CD4-positive, alpha-beta memory T cell (primary cell): ENCODE data around the gene PTPRN. TPM values are rescaled to one million over a fixed set of nuclear protein-coding genes. Genes with fewer than 3 reads are reported as not detected.
"Not testable (repeated sequence)": the region's sequence is repeated elsewhere in the genome, so short reads cannot be mapped to it uniquely, and the experiment has no call there.

Experiments used
- CTCF ChIA-PET: fragments of 350-600 bp; sonication (Branson Sonifier 250); formaldehyde crosslinking; loops from one replicate; lab custom pipeline; 2021; ENCODE audit warnings: inconsistent platforms; ENCODE audit not compliant: partially characterized antibody; lab: Charles Lee
- POLR2A ChIA-PET: fragments of 350-600 bp; sonication (Branson Sonifier 250); formaldehyde crosslinking; loops from one replicate; lab custom pipeline; 2021; ENCODE audit not compliant: partially characterized antibody; lab: Charles Lee
- DNase-seq, 5 donors: peaks; one replicate each; pipeline versions ENCODE4 v3.0.0 to v3.0.0-alpha.2; 2020 to 2022; ENCODE audit warnings: mixed read lengths in 1 of 5
- H3K27ac ChIP-seq: one replicate; pipeline ENCODE4 v1.7.0; 2013; ENCODE audit warnings: low read depth, low read length
- H3K27me3 ChIP-seq: 2 replicates; pipeline ENCODE4 v1.7.0; 2013; ENCODE audit warnings: mild to moderate bottlenecking, low read length, moderate library complexity; ENCODE audit not compliant: insufficient read depth
- H3K36me3 ChIP-seq: 2 replicates; pipeline ENCODE4 v1.7.0; 2013; ENCODE audit warnings: mild to moderate bottlenecking, low read length, moderate library complexity; ENCODE audit not compliant: insufficient read depth
- H3K4me1 ChIP-seq: 2 replicates; pipeline ENCODE4 v1.7.0; 2013; ENCODE audit warnings: mild to moderate bottlenecking, low read length, moderate library complexity; ENCODE audit not compliant: insufficient read depth
- H3K4me3 ChIP-seq, 2 donors: one replicate each; pipeline ENCODE4 v1.7.0; 2013; ENCODE audit warnings: low read length in 2 of 2, mild to moderate bottlenecking in 1 of 2
- H3K9me3 ChIP-seq, 2 donors: one replicate each; pipeline ENCODE4 v1.7.0; 2013; ENCODE audit warnings: low read length in 2 of 2, control low read depth in 1 of 2; ENCODE audit not compliant: control insufficient read depth in 1 of 2
- H3K27ac Mint-ChIP-seq, 7 donors: one replicate each; pipeline ENCODE4 v1.8.0; 2020 to 2021; ENCODE audit warnings: mixed read lengths in 7 of 7, mild to moderate bottlenecking in 6 of 7, inconsistent platforms in 3 of 7, moderate library complexity in 3 of 7
- H3K27me3 Mint-ChIP-seq, 2 donors: one replicate each; pipeline ENCODE4 v1.8.0; 2020 to 2021; ENCODE audit warnings: mixed read lengths in 2 of 2
- H3K36me3 Mint-ChIP-seq, 2 donors: one replicate each; pipeline ENCODE4 v1.8.0; 2020 to 2021; ENCODE audit warnings: mixed read lengths in 2 of 2, inconsistent platforms in 1 of 2, mild to moderate bottlenecking in 1 of 2
- H3K4me1 Mint-ChIP-seq, 4 donors: one replicate each; pipeline ENCODE4 v1.8.0; 2020 to 2021; ENCODE audit warnings: mixed read lengths in 4 of 4, mild to moderate bottlenecking in 1 of 4
- H3K4me3 Mint-ChIP-seq, 8 donors: one replicate each; pipeline ENCODE4 v1.8.0; 2020 to 2021; ENCODE audit warnings: mixed read lengths in 8 of 8, mild to moderate bottlenecking in 7 of 8, moderate library complexity in 6 of 8, inconsistent platforms in 3 of 8
- H3K9me3 Mint-ChIP-seq, 8 donors: one replicate each; pipeline ENCODE4 v1.8.0; 2020 to 2021; ENCODE audit warnings: mixed read lengths in 8 of 8, mild to moderate bottlenecking in 5 of 8, inconsistent platforms in 3 of 8, moderate library complexity in 1 of 8
- intact Hi-C: fragments of 100-400 bp; cut with micrococcal nuclease; formaldehyde crosslinking; loops from one replicate; pipeline ENCODE4 v1.15.1; 2023
- polyA plus RNA-seq, 2 donors: library from polyadenylated mRNA; unstranded; fragments of 300-500 nt; fragmentation: Illumina TruSeq; gene quantifications; one replicate each; pipeline ENCODE4 v1.2.3, GENCODE V29; 2021
- total RNA-seq, 2 experiments: library from RNA; stranded (reverse); gene quantifications; one replicate each; pipeline ENCODE4 v1.2.3, GENCODE V29; 2021

The PTPRN gene
- total and polyA plus RNA-seq, 4 experiments from 2014 or later = 0.31 TPM; not detected in 3

DNA sequence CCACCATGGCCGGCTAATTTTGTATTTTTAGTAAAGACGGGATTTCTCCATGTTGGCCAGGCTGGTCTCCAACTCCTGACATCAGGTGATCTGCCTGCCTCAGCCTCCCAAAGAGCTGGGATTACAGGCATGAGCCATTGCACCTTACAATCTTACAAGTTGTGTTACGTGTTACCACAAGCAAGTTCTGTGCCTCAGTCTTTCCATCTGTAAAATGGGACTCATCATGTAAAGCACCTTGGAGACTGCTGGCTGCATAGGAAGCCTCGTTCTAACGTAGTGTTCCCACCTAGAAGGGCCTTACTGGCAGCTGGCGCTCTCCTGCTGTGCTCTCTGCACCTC is 20.0 kb downstream of the PTPRN start:
- no peaks in the 10 kb centered on the region for H3K27me3 ChIP-seq
- H3K36me3 Mint-ChIP-seq = peaks cover 4 to 18% of the 10 kb centered on the region in 2 donors
- CTCF ChIA-PET = interaction anchor here (0.7 to 1.8 kb wide), 2 partner anchors 116 to 130 kb away, joined by 3 to 4 read pairs; no protein-coding TSS in a partner anchor
- no peaks in the 10 kb centered on the region for H3K9me3 ChIP-seq
- peaks cover 0 to 3% (median under 1%) of the 10 kb centered on the region in 4 donors for H3K4me1 Mint-ChIP-seq
- peaks cover under 1% of the 10 kb centered on the region for H3K4me1 ChIP-seq
- H3K27ac Mint-ChIP-seq = no peak overlapping the region
- no peak for DNase-seq
- H3K4me3 ChIP-seq = no peak overlapping the region
- intact Hi-C loops = no loop called here
- H3K36me3 ChIP-seq = peaks cover 18% of the 10 kb centered on the region
- H3K27me3 Mint-ChIP-seq = no peaks in the 10 kb centered on the region
- no peaks in the 10 kb centered on the region for H3K9me3 Mint-ChIP-seq
- no peak overlapping the region for H3K27ac ChIP-seq
- H3K4me3 Mint-ChIP-seq = no peak overlapping the region
- POLR2A ChIA-PET = interaction anchor here (8.6 kb wide), 1 partner anchor 10 kb away, joined by 119 read pairs; the partner anchor contains the start of gene DNAJB2

- ChIA-PET POLR2A (interaction anchor here (1.0 to 1.3 kb wide), 2 partner anchors 70 to 111 kb away, joined by 4 to 5 read pairs; partner anchors contain the start of gene CNPPD1), CTCF (interaction anchor here (1.3 to 14.0 kb wide), 3 partner anchors 6 to 116 kb away, joined by 4 to 208 read pairs (median 4); no protein-coding TSS in a partner anchor)
- intact Hi-C loops = no loop called here
- Mint-ChIP-seq H3K9me3 (no peaks in the 10 kb centered on the region), H3K36me3 (peaks cover 14 to 33% of the 10 kb centered on the region in 2 donors), H3K4me1 (peaks cover 0 to 6% (median 4%) of the 10 kb centered on the region in 4 donors), H3K4me3 (no peak overlapping the region), H3K27me3 (no peaks in the 10 kb centered on the region), H3K27ac (peak overlapping the region in 6 of 7 donors; percentile 29 to 75 (median 46))
- H3K4me1 ChIP-seq = no peaks in the 10 kb centered on the region
- H3K27ac ChIP-seq = no peak overlapping the region
- H3K27me3 ChIP-seq = no peaks in the 10 kb centered on the region
- H3K4me3 ChIP-seq = no peak overlapping the region
- no peaks in the 10 kb centered on the region for H3K9me3 ChIP-seq
- DNase-seq = no peak
- H3K36me3 ChIP-seq = peaks cover 32% of the 10 kb centered on the region
Measured at GRCh38 chr2:219287580-219288265, 21.5 kb downstream of the PTPRN start.

- H3K9me3 ChIP-seq, H3K27ac ChIP-seq, H3K4me3 ChIP-seq, intact Hi-C loops, H3K4me1 ChIP-seq, H3K9me3 Mint-ChIP-seq, H3K27me3 Mint-ChIP-seq, H3K27me3 ChIP-seq, H3K4me3 Mint-ChIP-seq, DNase-seq: not testable (repeated sequence)
- ChIA-PET POLR2A (interaction anchor here (1.0 to 1.3 kb wide), 4 partner anchors 8 to 110 kb away, joined by 3 to 4 read pairs (median 4); partner anchors contain the start of genes ANKZF1, ATG9A and CNPPD1), CTCF (interaction anchor here (1.1 to 14.0 kb wide), 4 partner anchors 6 to 115 kb away, joined by 4 to 208 read pairs (median 4); no protein-coding TSS in a partner anchor)
- peak overlapping the region in 4 of 7 donors; percentile 42 to 75 (median 48) for H3K27ac Mint-ChIP-seq
- H3K36me3 ChIP-seq = peaks cover 39% of the 10 kb centered on the region
- peaks cover 0 to 11% (median 5%) of the 10 kb centered on the region in 4 donors for H3K4me1 Mint-ChIP-seq
- H3K36me3 Mint-ChIP-seq = peaks cover 18 to 39% of the 10 kb centered on the region in 2 donors
Measured at GRCh38 chr2:219287116-219287440, 22.1 kb downstream of the PTPRN start.

GRCh38 chr2:219286436-219287115 is 22.6 kb downstream of the PTPRN start:
- ChIA-PET CTCF (interaction anchor here (1.1 to 14.0 kb wide), 4 partner anchors 7 to 115 kb away, joined by 4 to 208 read pairs (median 4); no protein-coding TSS in a partner anchor), POLR2A (interaction anchor here (1.0 to 1.3 kb wide), 5 partner anchors 8 to 110 kb away, joined by 3 to 4 read pairs (median 4); partner anchors contain the start of genes ABCB6, ANKZF1, ATG9A and CNPPD1)
- Histone ChIP-seq H3K4me3 (no peak overlapping the region), H3K27me3 (no peaks in the 10 kb centered on the region), H3K36me3 (peaks cover 42% of the 10 kb centered on the region), H3K4me1 (peaks cover 6% of the 10 kb centered on the region), H3K27ac (no peak overlapping the region), H3K9me3 (no peaks in the 10 kb centered on the region)
- H3K4me1 Mint-ChIP-seq = peaks cover 0 to 11% (median 7%) of the 10 kb centered on the region in 4 donors
- peak overlapping the region in 5 of 7 donors; percentile 36 to 85 (median 47) for H3K27ac Mint-ChIP-seq
- H3K4me3 Mint-ChIP-seq = no peak overlapping the region
- intact Hi-C loops = no loop called here
- H3K9me3 Mint-ChIP-seq = no peaks in the 10 kb centered on the region
- peak in 1 of 5 donors; percentile 30 for DNase-seq
- H3K36me3 Mint-ChIP-seq = peaks cover 22 to 42% of the 10 kb centered on the region in 2 donors
- H3K27me3 Mint-ChIP-seq = no peaks in the 10 kb centered on the region

GRCh38 chr2:219285894-219286425 is 23.2 kb downstream of the PTPRN start:
- Histone ChIP-seq H3K36me3 (peaks cover 48% of the 10 kb centered on the region), H3K27me3 (no peaks in the 10 kb centered on the region), H3K4me3 (no peak overlapping the region), H3K27ac (no peak overlapping the region), H3K4me1 (peaks cover 7% of the 10 kb centered on the region), H3K9me3 (no peaks in the 10 kb centered on the region)
- peak in 1 of 5 donors; percentile 24 for DNase-seq
- H3K27ac Mint-ChIP-seq = peak overlapping the region in 2 of 7 donors; percentile 42 to 85
- H3K27me3 Mint-ChIP-seq = no peaks in the 10 kb centered on the region
- no peak overlapping the region for H3K4me3 Mint-ChIP-seq
- peaks cover 28 to 48% of the 10 kb centered on the region in 2 donors for H3K36me3 Mint-ChIP-seq
- intact Hi-C loops = no loop called here
- H3K9me3 Mint-ChIP-seq = no peaks in the 10 kb centered on the region
- CTCF ChIA-PET = interaction anchor here (1.1 to 14.0 kb wide), 3 partner anchors 7 to 13 kb away, joined by 4 to 208 read pairs (median 4); no protein-coding TSS in a partner anchor
- peaks cover 0 to 17% (median 13%) of the 10 kb centered on the region in 4 donors for H3K4me1 Mint-ChIP-seq
- POLR2A ChIA-PET = interaction anchor here (1.0 to 10.9 kb wide), 6 partner anchors 9 to 67 kb away, joined by 3 to 338 read pairs (median 4); partner anchors contain the start of genes ABCB6, ANKZF1, ATG9A and TUBA4A

GRCh38 chr2:219285373-219285735 is 23.8 kb downstream of the PTPRN start:
- POLR2A ChIA-PET = interaction anchor here (1.0 to 10.9 kb wide), 3 partner anchors 10 to 67 kb away, joined by 3 to 338 read pairs (median 13); partner anchors contain the start of genes ABCB6, TUBA4A and TUBA4B
- Mint-ChIP-seq H3K36me3 (peaks cover 30 to 53% of the 10 kb centered on the region in 2 donors), H3K27ac (peak overlapping the region in 2 of 7 donors; percentile 75 to 77), H3K9me3 (no peaks in the 10 kb centered on the region), H3K4me1 (peaks cover 0 to 23% (median 16%) of the 10 kb centered on the region in 4 donors), H3K4me3 (no peak overlapping the region), H3K27me3 (no peaks in the 10 kb centered on the region)
- Histone ChIP-seq H3K27ac (no peak overlapping the region), H3K9me3 (no peaks in the 10 kb centered on the region), H3K4me1 (peaks cover 13% of the 10 kb centered on the region), H3K27me3 (no peaks in the 10 kb centered on the region), H3K4me3 (no peak overlapping the region), H3K36me3 (peaks cover 53% of the 10 kb centered on the region)
- CTCF ChIA-PET = interaction anchor here (14.0 kb wide), 1 partner anchor 8 kb away, joined by 208 read pairs; no protein-coding TSS in a partner anchor
- intact Hi-C loops = no loop called here
- no peak for DNase-seq
